ENCODE measurements around the gene SLC2A6. TPM values are rescaled to one million over a fixed set of nuclear protein-coding genes. Genes with fewer than 3 reads are reported as not detected.

SLC2A6 gene
- total RNA-seq, 1 experiment from 2014 or later, result 18.7 TPM

DNA sequence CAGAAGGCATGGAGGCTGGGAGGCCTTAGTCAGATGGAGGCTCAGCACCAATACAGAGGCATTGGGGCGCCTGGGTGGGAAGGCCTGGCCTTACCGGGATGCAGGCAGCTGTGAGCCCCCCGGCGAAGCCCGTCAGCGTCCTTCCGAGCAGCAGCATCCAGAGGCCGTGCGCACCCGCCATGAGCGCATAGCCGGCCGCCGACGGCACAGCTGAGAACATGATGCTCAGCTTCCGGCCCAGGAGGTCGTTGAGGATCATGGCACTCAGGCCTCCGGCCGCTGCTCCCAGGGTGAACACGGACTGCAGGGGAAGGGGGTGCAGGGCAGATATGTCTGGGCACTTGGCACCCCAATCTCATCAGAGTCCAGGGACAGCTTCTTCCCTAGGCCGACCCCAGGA lies 2.0 kb downstream of the SLC2A6 start:
- H3K27me3 Mint-ChIP-seq (ENCODE audit: low read depth), result peaks cover 10% of the 10 kb centered on the region
- no peak for DNase-seq
- H3K27ac Mint-ChIP-seq, result no peak overlapping the region

More for the DNA sequence above, 2.0 kb downstream of the SLC2A6 start:
- H3K27me3 ChIP-seq (ENCODE audit: insufficient read depth, low read length), result no peaks in the 10 kb centered on the region
- no peak overlapping the region for H2BK5ac ChIP-seq (ENCODE audit: insufficient read length, low read length)
- no peak overlapping the region for H3K4ac ChIP-seq (ENCODE audit: low read depth, low read length)
- H3K23ac ChIP-seq (ENCODE audit: insufficient read length, low read depth, low read length), result no peak overlapping the region
- H3K9me3 Mint-ChIP-seq, result no peaks in the 10 kb centered on the region
- H3K18ac ChIP-seq (ENCODE audit: insufficient read length, low read depth, low read length), result no peak overlapping the region
- no peak overlapping the region for H3K56ac ChIP-seq (ENCODE audit: insufficient read length, low read depth, low read length)
- H3K36me3 Mint-ChIP-seq (ENCODE audit: insufficient read depth in 1 of 3, low read depth in 3 of 3), result peaks cover 9 to 17% (median 9%) of the 10 kb centered on the region in 3 experiments; a peak in 6 of 7 replicates
- no peak overlapping the region for H3T11ph ChIP-seq (ENCODE audit: low read length)
- no peak overlapping the region for H3K9ac ChIP-seq (ENCODE audit: extremely low read depth, insufficient read length, low read length)
- no peaks in the 10 kb centered on the region for H4K20me1 ChIP-seq (ENCODE audit: control insufficient read depth, insufficient read depth, insufficient read length)
- WGBS (ENCODE audit: extremely low coverage, insufficient read length, low lambda C conversion rate), result no CpG with 5 or more reads among the region's 21 CpGs
- H3K4me3 Mint-ChIP-seq, result no peak overlapping the region
- 0 out of 2 replicates have a peak, but pooled peaks cover 2% of the 10 kb centered on the region for H3K4me1 ChIP-seq (ENCODE audit: insufficient read depth, low read length)
- H2BK15ac ChIP-seq (ENCODE audit: low read depth, low read length), result no peak overlapping the region
- peaks cover 13% of the 10 kb centered on the region for H3K23me2 ChIP-seq (ENCODE audit: insufficient read length, low read depth, low read length, poor library complexity, severe bottlenecking)
- no peak overlapping the region for H2BK20ac ChIP-seq (ENCODE audit: low read depth, low read length, poor library complexity, severe bottlenecking)
- H3K14ac ChIP-seq (ENCODE audit: insufficient read depth, low read length), result no peak overlapping the region
- no peak overlapping the region for H4K5ac ChIP-seq (ENCODE audit: insufficient read length, low read depth, low read length)
- H3K27ac ChIP-seq (ENCODE audit: insufficient read length, low read depth, low read length), result no peak overlapping the region
- H4K8ac ChIP-seq (replicated peaks; ENCODE audit: insufficient read length, low read depth, low read length), result no peak overlapping the region
- TF ChIP-seq, protein P1, sequence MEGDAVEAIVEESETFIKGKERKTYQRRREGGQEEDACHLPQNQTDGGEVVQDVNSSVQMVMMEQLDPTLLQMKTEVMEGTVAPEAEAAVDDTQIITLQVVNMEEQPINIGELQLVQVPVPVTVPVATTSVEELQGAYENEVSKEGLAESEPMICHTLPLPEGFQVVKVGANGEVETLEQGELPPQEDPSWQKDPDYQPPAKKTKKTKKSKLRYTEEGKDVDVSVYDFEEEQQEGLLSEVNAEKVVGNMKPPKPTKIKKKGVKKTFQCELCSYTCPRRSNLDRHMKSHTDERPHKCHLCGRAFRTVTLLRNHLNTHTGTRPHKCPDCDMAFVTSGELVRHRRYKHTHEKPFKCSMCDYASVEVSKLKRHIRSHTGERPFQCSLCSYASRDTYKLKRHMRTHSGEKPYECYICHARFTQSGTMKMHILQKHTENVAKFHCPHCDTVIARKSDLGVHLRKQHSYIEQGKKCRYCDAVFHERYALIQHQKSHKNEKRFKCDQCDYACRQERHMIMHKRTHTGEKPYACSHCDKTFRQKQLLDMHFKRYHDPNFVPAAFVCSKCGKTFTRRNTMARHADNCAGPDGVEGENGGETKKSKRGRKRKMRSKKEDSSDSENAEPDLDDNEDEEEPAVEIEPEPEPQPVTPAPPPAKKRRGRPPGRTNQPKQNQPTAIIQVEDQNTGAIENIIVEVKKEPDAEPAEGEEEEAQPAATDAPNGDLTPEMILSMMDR (conservative IDR thresholded peaks at IDR 0.05), result no peak
- H2AK5ac ChIP-seq (ENCODE audit: insufficient read length, low read length), result no peak overlapping the region
- peaks cover 4 to 11% of the 10 kb centered on the region in 2 experiments for H3K4me1 Mint-ChIP-seq
- H2BK120ac ChIP-seq (ENCODE audit: low read depth, low read length, poor library complexity, severe bottlenecking), result no peak overlapping the region
- H4K91ac ChIP-seq (ENCODE audit: insufficient read length, low read depth, low read length), result no peak overlapping the region
- H3K79me2 ChIP-seq (ENCODE audit: insufficient read depth, low read length), result no peaks in the 10 kb centered on the region; the same call in 1 of the 2 replicates
- H2AFZ ChIP-seq (ENCODE audit: low read length), result no peak overlapping the region
- H3K4me2 ChIP-seq (ENCODE audit: insufficient read depth, insufficient read length, low read length), result no peak overlapping the region
- H3K9me3 ChIP-seq (ENCODE audit: control insufficient read depth, low read depth, low read length), result no peaks in the 10 kb centered on the region
- no peaks in the 10 kb centered on the region for H3K79me1 ChIP-seq (ENCODE audit: insufficient read depth, low read depth, low read length, poor library complexity, severe bottlenecking)
- H2BK12ac ChIP-seq (ENCODE audit: insufficient read length, low read depth, low read length), result no peak overlapping the region
